ENCODE data around the gene PFKP.

The PFKP gene

GRCh38 chr10:3067118-3067858, at the start of gene PFKP:
Gene PFKP, plus strand, starts transcription at chr10:3067548. Its CDS starts 48 bp downstream, at chr10:3067596.
- no peak for DNase-seq (ENCODE audit: low spot score)

- no peak for DNase-seq (ENCODE audit: low spot score)
These were observed 49.1 kb upstream of the PFKP start for GRCh38 chr10:3018247-3018646.

GRCh38 chr10:3020311-3020710, 47.0 kb upstream of the PFKP start:
- DNase-seq (ENCODE audit: low spot score): no peak

GRCh38 chr10:3020881-3021280, 46.5 kb upstream of the PFKP start:
- no peak for DNase-seq (ENCODE audit: low spot score)

GRCh38 chr10:3022027-3022426, 45.3 kb upstream of the PFKP start:
- no peak for DNase-seq (ENCODE audit: low spot score)

GRCh38 chr10:3023892-3024291, 43.5 kb upstream of the PFKP start:
- no peak for DNase-seq (ENCODE audit: low spot score)

- peak; percentile 43 for DNase-seq (ENCODE audit: low spot score)
These were observed 42.2 kb upstream of the PFKP start for GRCh38 chr10:3025026-3025683.

GRCh38 chr10:3027866-3028265, 39.5 kb upstream of the PFKP start:
- DNase-seq (ENCODE audit: low spot score): no peak

- no peak for DNase-seq (ENCODE audit: low spot score)
These were observed 38.9 kb upstream of the PFKP start for GRCh38 chr10:3028441-3028840.

GRCh38 chr10:3030765-3031164, 36.6 kb upstream of the PFKP start:
- DNase-seq (ENCODE audit: low spot score): no peak

- no peak for DNase-seq (ENCODE audit: low spot score)
These were observed 35.9 kb upstream of the PFKP start for GRCh38 chr10:3031490-3031889.

- DNase-seq (ENCODE audit: low spot score): no peak
These were observed 33.4 kb upstream of the PFKP start for GRCh38 chr10:3033925-3034324.

- DNase-seq (ENCODE audit: low spot score): no peak
These were observed 32.7 kb upstream of the PFKP start for GRCh38 chr10:3034616-3035015.

GRCh38 chr10:3036155-3037021, 31.0 kb upstream of the PFKP start:
- DNase-seq (ENCODE audit: low spot score): no peak

GRCh38 chr10:3037182-3037581, 30.2 kb upstream of the PFKP start:
- no peak for DNase-seq (ENCODE audit: low spot score)

- no peak for DNase-seq (ENCODE audit: low spot score)
These were observed 27.3 kb upstream of the PFKP start for GRCh38 chr10:3040069-3040468.

- no peak for DNase-seq (ENCODE audit: low spot score)
These were observed 24.8 kb upstream of the PFKP start for GRCh38 chr10:3042589-3042988.

GRCh38 chr10:3043512-3044368, 23.6 kb upstream of the PFKP start:
- DNase-seq (ENCODE audit: low spot score): peak; percentile 88

GRCh38 chr10:3045471-3046209, 21.7 kb upstream of the PFKP start:
- peak; percentile 53 for DNase-seq (ENCODE audit: low spot score)

- DNase-seq (ENCODE audit: low spot score): no peak
These were observed 21.1 kb upstream of the PFKP start for GRCh38 chr10:3046210-3046779.
